Heart right ventricle (tissue), 16 donors: ENCODE data around the gene GATAD2A. TPM values are rescaled to one million over a fixed set of nuclear protein-coding genes. Genes with fewer than 3 reads are reported as not detected.
"Not testable (repeated sequence)": the region's sequence is repeated elsewhere in the genome, so short reads cannot be mapped to it uniquely, and the experiment has no call there.

Experiments
- ATAC-seq, 8 donors: fragments of 200-7000 bp; cut with Tn5 transposase; one replicate each; pipeline ENCODE4 v1.9.1; 2020; ENCODE audit warnings: mild to moderate bottlenecking in 8 of 8, moderate library complexity in 8 of 8, moderate number of reproducible peaks in 1 of 8
- DNase-seq, 2 donors: peaks; one replicate each; pipeline ENCODE4 v3.0.0-alpha.2; 2020
- H3K27ac ChIP-seq, 10 donors: fragments of 200-600 bp; sonication (generic) in 2 of 10; one replicate each; pipeline versions ENCODE4 v1.5.0 to v1.8.0; 2020 to 2022; ENCODE audit warnings: mild to moderate bottlenecking in 3 of 10
- H3K27me3 ChIP-seq, 7 donors: fragments of 200-600 bp; one replicate each; pipeline ENCODE4 v1.8.0; 2021 to 2022; ENCODE audit warnings: mild to moderate bottlenecking in 2 of 7
- H3K36me3 ChIP-seq, 9 donors: fragments of 200-600 bp; sonication (generic) in 1 of 9; one replicate each; pipeline versions ENCODE4 v1.5.0 to v1.8.0; 2020 to 2022; ENCODE audit warnings: mild to moderate bottlenecking in 2 of 9
- H3K4me1 ChIP-seq, 9 donors: fragments of 200-600 bp; sonication (generic) in 1 of 9; one replicate each; pipeline versions ENCODE4 v1.5.0 to v1.8.0; 2020 to 2022; ENCODE audit warnings: mild to moderate bottlenecking in 4 of 9
- H3K4me3 ChIP-seq, 10 donors: fragments of 200-600 bp; sonication (generic) in 2 of 10; one replicate each; pipeline versions ENCODE4 v1.5.0 to v1.8.0; 2020 to 2022; ENCODE audit warnings: mild to moderate bottlenecking in 7 of 10, moderate library complexity in 2 of 10
- H3K9me3 ChIP-seq, 11 donors: fragments of 200-600 bp in 10 of 11; sonication (generic) in 2 of 11; one replicate each; pipeline versions ENCODE4 v1.5.0 to v1.8.0; 2013 to 2022; ENCODE audit warnings: mild to moderate bottlenecking in 2 of 11, control low read depth in 1 of 11, moderate library complexity in 1 of 11
- WGBS, 2 donors: extraction: QIAGEN DNeasy Blood & Tissue Kit; methylation state at CpG; one replicate each; pipeline ENCODE4 v1.1.7; 2013; ENCODE audit warnings: inconsistent platforms in 1 of 2; 5-methylcytosine and 5-hydroxymethylcytosine counted together
- intact Hi-C, 10 donors: fragments of 100-400 bp; cut with DNase I; formaldehyde crosslinking; loops; one replicate each; pipeline versions ENCODE4 v1.11.1 to v1.14.2; 2022
- polyA plus RNA-seq, 2 donors: library from polyadenylated mRNA; stranded (reverse); fragments of 200-250 nt; gene quantifications; one replicate each; pipeline ENCODE4 v1.2.3, GENCODE V29; 2013
- total RNA-seq, 10 donors: library from RNA; stranded (reverse); fragmentation: NEBNext Ultra II Directional in 3 of 10; extraction: Animal tissue kit (Norgen Biotek cat#: 25700) in 3 of 10; gene quantifications; one replicate each; pipeline versions ENCODE4 v1.2.1 to v1.2.4, GENCODE V29; 2021 to 2023
- TF ChIP-seq, protein P1 (sequence below), 9 donors: fragments of 200-600 bp; sonication (generic) in 2 of 9; IDR thresholded peaks; one replicate each; pipeline versions ENCODE4 v1.5.0 to v1.8.0; 2021 to 2022; ENCODE audit warnings: antibody characterized with exemption in 9 of 9, mild to moderate bottlenecking in 5 of 9, moderate library complexity in 1 of 9
- donor health status: Arrhythmogenic right ventricular cardiomyopathy.
- donor health status: ischemic (EF 13 %, LVEDD 7.1; RV severe dilation, severe dysfunction).
- donor health status: healthy with polysubstance abuse.
- donor health status: DM: no; HTN: yes; CAD: no.
- donor health status: DM: no; HTN: no; CAD: no.
- donor health status: ischemic (EF 25% LVEDD 6.9; RV normal size, moderate dysfunction).
- donor health status: ischemic (EF 25% LVEDD 5.7; RV mildly dilated, moderate dysfunction).
- donor health status: healthy.
- donor health status: DM: yes; HTN: yes; CAD: no.
- donor health status: Ischemic cardiomyopathy.
- donor health status: ischemic (EF 35%, LVEDD 5.7; RV mildly dilated, moderate dysfunction).
- donor health status: nonischemic (EF 11% LVEDD 7.7; RV severe dilation, severe dysfunction).
- donor health status: DM: yes; HTN: yes; CAD: no.
- donor health status: PGD.
- donor health status: ischemic (EF 29% LVEDD 5.4; RV normal size, mild dysfunction).
- donor health status: nonischemic (EF 23%, LVEDD 6.1; RV moderate dilation, normal function).

Gene GATAD2A
- total and polyA plus RNA-seq, 12 donors, result 7.5 to 48.5 (median 25.8) TPM

DNA sequence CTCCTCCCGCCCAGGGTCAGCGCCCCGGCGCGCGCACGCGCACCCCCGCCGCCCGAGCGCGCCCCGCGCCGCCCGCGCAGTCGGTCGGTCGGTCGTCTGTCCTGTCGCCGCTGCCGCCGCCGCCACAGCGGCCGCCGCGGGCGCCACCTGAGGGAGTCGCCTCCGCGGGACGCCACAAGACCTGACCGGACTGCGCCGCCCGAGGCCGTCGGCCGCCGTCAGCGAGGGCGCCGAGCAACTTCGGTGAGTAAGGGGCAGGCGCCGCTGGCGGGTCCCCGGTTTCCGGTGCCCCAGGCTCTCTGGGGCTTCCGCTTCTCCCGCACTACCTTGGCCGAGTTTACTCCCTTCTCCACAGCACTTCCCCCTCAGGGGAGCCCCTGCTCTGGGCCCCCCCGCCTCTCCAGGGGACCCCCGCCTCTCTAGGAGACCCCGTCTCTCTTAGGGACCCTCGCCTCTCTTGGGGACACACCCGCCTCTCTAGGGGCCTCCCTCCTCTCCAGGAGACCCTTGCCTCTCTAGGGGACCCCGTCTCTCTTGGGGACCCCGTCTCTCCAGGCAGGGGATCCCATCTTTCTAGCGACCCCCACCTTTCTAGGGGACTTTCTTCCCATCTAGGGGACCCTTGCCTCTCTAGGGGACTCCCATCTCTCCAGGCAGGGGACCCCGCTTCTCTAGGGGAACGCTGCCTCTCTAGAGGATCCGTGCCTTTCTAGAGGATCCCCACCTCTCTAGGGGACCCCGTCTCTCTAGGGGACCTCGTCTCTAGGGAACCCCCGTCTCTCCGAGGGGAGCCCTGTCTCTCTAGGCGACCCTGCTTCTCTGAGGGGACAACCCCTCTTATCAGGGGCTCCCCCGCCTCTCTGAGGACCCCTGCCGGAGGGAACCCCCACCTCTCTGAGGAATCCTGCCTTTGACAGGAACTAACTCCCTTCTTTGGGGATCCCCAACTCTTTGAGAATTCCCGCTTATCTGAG is 19.3 kb upstream of the GATAD2A start:
- no peaks in the 10 kb centered on the region for H3K9me3 ChIP-seq
- peak overlapping the region; percentile 40 to 98 (median 88) for H3K4me3 ChIP-seq
- intact Hi-C loops, result loop anchor here in 3 of 10 donors (1.0 to 5.0 kb wide), 4 partner anchors 19 to 101 kb away; partner anchors contain the start of gene GATAD2A (in 3 of the 3)
- 1 to 2% methylated on average over 60 to 75 of the region's 75 CpGs for WGBS, 2 donors
- peak in 1 of 8 donors; percentile 0 for ATAC-seq
- H3K27ac ChIP-seq, result peak overlapping the region; percentile 25 to 96 (median 90)
- H3K27me3 ChIP-seq, result no peaks in the 10 kb centered on the region
- peak in 1 of 2 donors; percentile 31 for DNase-seq
- TF ChIP-seq, protein P1, sequence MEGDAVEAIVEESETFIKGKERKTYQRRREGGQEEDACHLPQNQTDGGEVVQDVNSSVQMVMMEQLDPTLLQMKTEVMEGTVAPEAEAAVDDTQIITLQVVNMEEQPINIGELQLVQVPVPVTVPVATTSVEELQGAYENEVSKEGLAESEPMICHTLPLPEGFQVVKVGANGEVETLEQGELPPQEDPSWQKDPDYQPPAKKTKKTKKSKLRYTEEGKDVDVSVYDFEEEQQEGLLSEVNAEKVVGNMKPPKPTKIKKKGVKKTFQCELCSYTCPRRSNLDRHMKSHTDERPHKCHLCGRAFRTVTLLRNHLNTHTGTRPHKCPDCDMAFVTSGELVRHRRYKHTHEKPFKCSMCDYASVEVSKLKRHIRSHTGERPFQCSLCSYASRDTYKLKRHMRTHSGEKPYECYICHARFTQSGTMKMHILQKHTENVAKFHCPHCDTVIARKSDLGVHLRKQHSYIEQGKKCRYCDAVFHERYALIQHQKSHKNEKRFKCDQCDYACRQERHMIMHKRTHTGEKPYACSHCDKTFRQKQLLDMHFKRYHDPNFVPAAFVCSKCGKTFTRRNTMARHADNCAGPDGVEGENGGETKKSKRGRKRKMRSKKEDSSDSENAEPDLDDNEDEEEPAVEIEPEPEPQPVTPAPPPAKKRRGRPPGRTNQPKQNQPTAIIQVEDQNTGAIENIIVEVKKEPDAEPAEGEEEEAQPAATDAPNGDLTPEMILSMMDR (IDR thresholded peaks at IDR 0.05), result peak in 3 of 9 donors; percentile 6 to 25 (median 9)
- H3K36me3 ChIP-seq, result no peaks in the 10 kb centered on the region
- H3K4me1 ChIP-seq, result peaks cover 9 to 64% (median 52%) of the 10 kb centered on the region in 9 donors

DNA sequence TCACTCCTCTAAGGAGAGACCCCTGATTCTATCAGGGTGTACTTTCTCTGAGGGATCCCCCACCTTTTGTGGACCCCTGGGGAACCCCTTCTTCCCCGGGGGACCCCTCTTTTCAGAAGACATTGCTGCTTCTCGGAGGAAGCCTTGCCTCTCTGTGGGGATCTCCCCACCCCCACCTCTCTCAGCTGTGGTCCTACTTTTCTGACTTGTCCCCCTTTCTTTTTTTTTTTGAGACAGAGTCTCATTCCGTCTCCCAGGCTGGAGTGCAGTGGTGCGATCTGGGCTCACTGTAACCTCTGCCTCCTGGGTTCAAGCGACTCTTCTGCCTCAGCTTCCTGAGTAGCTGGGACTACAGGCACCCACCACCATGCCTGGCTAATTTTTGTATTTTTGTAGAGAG is 18.4 kb upstream of the GATAD2A start:
- peak overlapping the region in 8 of 10 donors; percentile 70 to 96 (median 92) for H3K27ac ChIP-seq
- no peaks in the 10 kb centered on the region for H3K36me3 ChIP-seq
- WGBS, 2 donors, result 81 to 84% methylated on average over 5 of the region's 5 CpGs
- intact Hi-C loops, result loop anchor here in 2 of 10 donors (2.0 to 5.0 kb wide), 2 partner anchors 18 to 100 kb away; partner anchors contain the start of gene GATAD2A (in 1 of the 2)
- peak overlapping the region in 9 of 10 donors; percentile 77 to 98 (median 89) for H3K4me3 ChIP-seq
- TF ChIP-seq, protein P1 (IDR thresholded peaks at IDR 0.05), result no peak
- no peaks in the 10 kb centered on the region for H3K27me3 ChIP-seq
- peaks cover 9 to 73% (median 61%) of the 10 kb centered on the region in 9 donors for H3K4me1 ChIP-seq
- ATAC-seq, result no peak
- no peaks in the 10 kb centered on the region for H3K9me3 ChIP-seq
- no peak for DNase-seq

DNA sequence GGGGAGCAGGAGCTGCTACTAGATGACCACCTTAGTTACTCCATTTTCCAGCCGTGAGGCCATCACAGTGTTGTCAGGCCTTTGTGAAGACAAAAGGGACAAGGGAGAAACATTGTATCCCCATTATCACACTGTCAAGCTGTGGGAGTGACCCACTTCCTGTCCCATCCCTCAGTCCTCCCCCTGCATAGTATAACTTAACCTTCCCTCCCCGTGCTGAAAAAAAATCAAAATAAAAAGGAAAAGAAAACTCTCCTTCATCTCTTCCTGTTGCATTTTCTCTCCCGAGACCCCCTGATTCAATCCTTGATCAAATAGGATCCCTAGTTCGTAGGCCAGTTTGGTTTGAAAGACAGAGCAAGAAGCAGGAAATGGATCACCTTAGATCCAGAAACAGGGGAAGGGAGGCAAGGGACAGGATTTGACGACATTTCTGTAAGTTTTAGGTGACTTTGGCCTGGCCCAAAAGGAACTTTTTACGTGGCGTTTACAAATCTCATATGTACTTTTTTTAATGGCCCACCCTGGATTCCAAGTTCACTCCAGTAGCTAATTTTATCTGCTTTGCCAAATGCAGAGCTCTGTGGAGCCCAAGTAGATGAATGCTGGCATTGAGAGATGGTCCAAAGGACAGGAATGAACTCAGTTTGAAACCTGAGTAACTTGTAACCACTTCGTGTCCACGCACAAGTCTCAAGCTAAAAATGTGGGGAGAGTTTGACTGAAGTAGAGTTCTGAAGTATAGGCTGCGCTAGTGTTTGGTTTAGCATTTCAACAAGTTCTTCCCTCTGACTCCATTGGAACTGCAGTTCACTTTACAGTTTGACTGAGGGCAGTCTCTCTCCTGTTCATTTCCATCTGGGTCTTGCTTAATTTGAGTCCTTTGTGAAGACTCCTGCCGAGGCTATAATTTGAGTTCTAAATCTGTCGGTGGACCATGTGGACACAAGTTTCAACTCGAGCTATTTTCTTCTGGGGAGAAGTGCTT is 16.6 kb upstream of the GATAD2A start:
- H3K4me3 ChIP-seq, result peak overlapping the region in 1 of 10 donors; percentile 3
- TF ChIP-seq, protein P1 (IDR thresholded peaks at IDR 0.05), result no peak
- DNase-seq (no peak), ATAC-seq (no peak)
- WGBS, 2 donors, result 48 to 51% methylated on average over 13 of the region's 13 CpGs
- no peaks in the 10 kb centered on the region for H3K9me3 ChIP-seq
- no peaks in the 10 kb centered on the region for H3K27me3 ChIP-seq
- intact Hi-C loops, result loop anchor here in 1 of 10 donors (5.0 kb wide), 1 partner anchor 98 kb away; no protein-coding TSS in a partner anchor
- H3K4me1 ChIP-seq, result peaks cover 9 to 89% (median 79%) of the 10 kb centered on the region in 9 donors
- peak overlapping the region in 9 of 10 donors; percentile 25 to 92 (median 51) for H3K27ac ChIP-seq
- no peaks in the 10 kb centered on the region for H3K36me3 ChIP-seq

DNA sequence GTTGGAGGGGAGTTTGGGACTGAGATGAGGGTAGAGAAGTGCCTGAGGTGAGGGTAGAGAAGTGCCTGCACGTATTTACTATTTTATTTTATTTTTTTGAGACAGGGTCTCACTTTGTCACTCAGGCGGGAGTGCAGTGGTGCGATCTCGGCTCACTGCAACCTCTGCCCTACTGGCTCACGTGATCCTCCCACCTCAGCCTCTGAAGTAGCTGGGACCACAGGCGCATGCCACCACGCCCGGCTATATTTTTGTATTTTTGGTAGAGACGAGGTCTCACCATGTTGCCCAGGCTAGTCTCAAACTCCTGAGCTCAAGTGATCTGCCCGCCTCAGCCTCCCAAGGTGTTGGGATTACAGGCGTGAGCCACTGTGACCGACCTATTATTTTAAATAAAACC is 15.8 kb upstream of the GATAD2A start:
- Histone ChIP-seq H3K4me1 (peaks cover 11 to 90% (median 80%) of the 10 kb centered on the region in 9 donors), H3K27ac (peak overlapping the region in 5 of 10 donors; percentile 3 to 92 (median 65))
- not testable (repeated sequence) for H3K36me3 ChIP-seq, DNase-seq, H3K27me3 ChIP-seq, H3K4me3 ChIP-seq, ATAC-seq, H3K9me3 ChIP-seq
- WGBS, 2 donors, result 91 to 92% methylated on average over 12 of the region's 12 CpGs
- intact Hi-C loops, result loop anchor here in 1 of 10 donors (5.0 kb wide), 1 partner anchor 98 kb away; no protein-coding TSS in a partner anchor

DNA sequence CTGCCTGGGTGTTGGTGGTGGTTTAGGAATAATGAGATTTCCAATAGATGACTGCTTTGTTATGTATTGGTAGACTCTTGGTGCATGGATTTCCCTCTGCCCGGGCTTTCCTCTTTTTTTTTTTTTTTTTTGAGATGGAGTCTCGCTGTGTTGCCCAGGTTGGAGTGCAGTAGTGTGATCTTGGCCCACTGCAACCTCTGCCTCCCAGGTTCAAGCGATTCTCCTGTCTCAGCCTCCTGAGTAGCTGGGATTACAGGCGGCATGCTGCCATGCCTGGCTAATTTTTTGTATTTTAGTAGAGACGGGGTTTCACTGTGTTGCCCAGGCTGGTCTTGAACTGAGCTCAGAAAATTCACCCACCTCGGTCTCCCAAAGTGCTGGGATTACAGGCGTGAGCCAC is 11.1 kb upstream of the GATAD2A start:
- WGBS, 2 donors, result 86 to 91% methylated on average over 7 of the region's 7 CpGs

More for the DNA sequence above, 11.1 kb upstream of the GATAD2A start:
- H3K27me3 ChIP-seq, H3K36me3 ChIP-seq, DNase-seq, H3K4me3 ChIP-seq, H3K9me3 ChIP-seq, intact Hi-C loops, ATAC-seq: not testable (repeated sequence)
- peaks cover 2 to 69% (median 55%) of the 10 kb centered on the region in 9 donors for H3K4me1 ChIP-seq
- H3K27ac ChIP-seq, result peak overlapping the region in 8 of 10 donors; percentile 22 to 70 (median 44)
